MV-4-11 (cell line): ENCODE measurements around the gene MICA.
"Not testable (repeated sequence)": the region's sequence is repeated elsewhere in the genome, so short reads cannot be mapped to it uniquely, and the experiment has no call there.

Experiments used
- DNase-seq: peaks from one replicate; lab custom pipeline; 2025; lab: John Stamatoyannopoulos, UW

MICA gene

GRCh38 chr6:31383149-31383548 lies 20.2 kb upstream of the MICA start:
- DNase-seq: no peak

GRCh38 chr6:31385041-31385440 lies 18.4 kb upstream of the MICA start:
- DNase-seq: no peak

GRCh38 chr6:31386099-31386498 lies 17.3 kb upstream of the MICA start:
- no peak for DNase-seq

GRCh38 chr6:31386977-31387376 lies 16.4 kb upstream of the MICA start:
- no peak for DNase-seq

GRCh38 chr6:31388916-31389801 lies 14.2 kb upstream of the MICA start:
- not testable (repeated sequence) for DNase-seq

- not testable (repeated sequence) for DNase-seq
Measured at GRCh38 chr6:31389802-31390132, 13.6 kb upstream of the MICA start.

GRCh38 chr6:31393932-31394331 lies 9.5 kb upstream of the MICA start:
- no peak for DNase-seq

- DNase-seq: no peak
Measured at GRCh38 chr6:31394381-31394780, 9.0 kb upstream of the MICA start.

- DNase-seq: no peak
Measured at GRCh38 chr6:31395832-31396231, 7.6 kb upstream of the MICA start.

- DNase-seq: peak; percentile 71
Measured at GRCh38 chr6:31396422-31397152, 6.8 kb upstream of the MICA start.

GRCh38 chr6:31397153-31397499 lies 6.3 kb upstream of the MICA start:
- DNase-seq: not testable (repeated sequence)

GRCh38 chr6:31397901-31398525 lies 5.4 kb upstream of the MICA start:
- peak; percentile 18 for DNase-seq

GRCh38 chr6:31399589-31400466 lies 3.6 kb upstream of the MICA start:
- DNase-seq: peak; percentile 77

GRCh38 chr6:31400467-31401289 lies 2.7 kb upstream of the MICA start:
- peak; percentile 89 for DNase-seq

GRCh38 chr6:31401403-31401802 lies 2.0 kb upstream of the MICA start:
- no peak for DNase-seq

GRCh38 chr6:31402324-31403282 lies 792 bp upstream of the MICA start:
- DNase-seq: no peak

GRCh38 chr6:31404061-31404364 lies 618 bp downstream of the MICA start:
- DNase-seq: not testable (repeated sequence)

- DNase-seq: no peak
Measured at GRCh38 chr6:31405996-31406395, 2.6 kb downstream of the MICA start.

- peak; percentile 74 for DNase-seq
Measured at GRCh38 chr6:31407699-31408098, 4.3 kb downstream of the MICA start.

- DNase-seq: no peak
Measured at GRCh38 chr6:31412506-31412905, 9.1 kb downstream of the MICA start.
